Activated naive CD4-positive, alpha-beta T cell treated with anti-CD3 and anti-CD28 coated beads for 36 hours (primary cell): ENCODE data around the gene TAS1R2. TPM values are rescaled to one million over a fixed set of nuclear protein-coding genes. Genes with fewer than 3 reads are reported as not detected.

Experiments
- CTCF ChIA-PET: fragments of 350-600 bp; sonication (Branson Sonifier 250); formaldehyde crosslinking; loops from one replicate; lab custom pipeline; 2021; ENCODE audit warnings: antibody characterized with exemption; lab: Charles Lee
- DNase-seq: peaks from one replicate; pipeline ENCODE4 v3.0.0-alpha.2; 2020
- H3K27ac Mint-ChIP-seq: one replicate; pipeline ENCODE4 v1.8.0; 2021; ENCODE audit warnings: mild to moderate bottlenecking, mixed read lengths
- H3K27me3 Mint-ChIP-seq: one replicate; pipeline ENCODE4 v1.8.0; 2021; ENCODE audit warnings: low read depth, mixed read lengths
- H3K36me3 Mint-ChIP-seq: one replicate; pipeline ENCODE4 v1.8.0; 2021; ENCODE audit warnings: low read depth, mixed read lengths
- H3K4me1 Mint-ChIP-seq: one replicate; pipeline ENCODE4 v1.8.0; 2021; ENCODE audit warnings: low read depth, mixed read lengths
- H3K4me3 Mint-ChIP-seq: one replicate; pipeline ENCODE4 v1.8.0; 2021; ENCODE audit warnings: mild to moderate bottlenecking, moderate library complexity, mixed read lengths
- H3K9me3 Mint-ChIP-seq: one replicate; pipeline ENCODE4 v1.8.0; 2021; ENCODE audit warnings: mixed read lengths
- intact Hi-C: fragments of 100-400 bp; cut with micrococcal nuclease; formaldehyde crosslinking; loops from one replicate; pipeline ENCODE4 v1.15.1; 2023
- total RNA-seq, 2 experiments: library from RNA; stranded (reverse); gene quantifications; one replicate each; pipeline ENCODE4 v1.2.3, GENCODE V29; 2021

Gene TAS1R2
- total RNA-seq, 2 experiments from 2014 or later: not detected

- intact Hi-C loops: no loop called here
- Mint-ChIP-seq H3K27me3 (peaks cover 24% of the 10 kb centered on the region), H3K27ac (no peak overlapping the region), H3K36me3 (no peaks in the 10 kb centered on the region), H3K4me1 (no peaks in the 10 kb centered on the region), H3K9me3 (no peaks in the 10 kb centered on the region), H3K4me3 (no peak overlapping the region)
- DNase-seq: no peak
- CTCF ChIA-PET: no interaction called here
Measured at GRCh38 chr1:18812453-18812939, 47.0 kb downstream of the TAS1R2 start.

GRCh38 chr1:18811733-18812452 lies 47.6 kb downstream of the TAS1R2 start:
- Mint-ChIP-seq H3K36me3 (no peaks in the 10 kb centered on the region), H3K4me3 (no peak overlapping the region), H3K27ac (no peak overlapping the region), H3K27me3 (peaks cover 18% of the 10 kb centered on the region), H3K4me1 (no peaks in the 10 kb centered on the region), H3K9me3 (no peaks in the 10 kb centered on the region)
- no peak for DNase-seq
- CTCF ChIA-PET: interaction anchor here (0.6 kb wide), 1 partner anchor 172 kb away, joined by 5 read pairs; no protein-coding TSS in a partner anchor
- intact Hi-C loops: no loop called here

DNA sequence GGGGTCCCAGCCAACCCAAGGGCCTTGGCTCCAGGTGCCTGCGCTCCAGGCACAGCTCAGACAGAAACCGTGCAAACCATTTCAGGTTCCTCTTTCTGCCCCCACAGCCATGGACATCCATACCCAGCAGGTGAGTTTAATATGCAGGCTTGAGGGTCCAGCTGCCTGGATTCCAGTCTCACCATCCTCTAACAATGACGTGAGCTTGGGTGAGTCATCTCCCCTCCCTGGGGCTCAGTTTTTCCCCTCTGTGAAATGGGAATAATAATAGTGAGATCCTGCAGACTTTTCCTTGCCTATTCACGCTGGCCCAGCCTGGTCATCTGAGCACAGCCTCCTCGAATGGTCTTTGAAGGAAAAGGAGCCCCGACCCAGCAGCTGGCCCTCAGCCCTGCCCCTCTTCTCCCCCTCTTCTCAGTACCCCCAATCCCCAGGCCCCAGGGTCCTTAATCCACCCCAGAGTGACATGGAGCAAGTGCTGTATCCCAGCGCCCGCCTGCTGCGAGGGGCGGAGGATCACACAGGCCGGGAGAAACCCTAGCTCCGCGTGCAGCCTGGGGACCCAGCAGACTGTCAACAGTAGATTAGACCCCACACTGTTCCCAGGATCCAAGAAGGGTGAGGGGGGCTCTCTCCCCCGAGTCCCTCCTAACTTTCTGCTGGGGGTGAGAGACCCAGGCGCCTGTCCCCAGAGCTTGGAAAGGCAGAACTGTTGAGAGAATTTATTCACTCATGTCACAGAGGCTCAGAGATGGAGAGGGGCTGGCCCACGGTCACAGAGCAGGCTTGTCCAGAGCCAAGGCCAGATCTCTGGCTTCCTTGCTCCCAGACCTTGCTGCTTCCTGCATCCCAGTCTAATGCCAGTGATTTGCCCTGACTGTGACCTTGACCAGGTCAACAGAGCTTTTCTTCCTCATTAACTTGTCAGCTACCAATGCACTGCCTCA lies 49.2 kb downstream of the TAS1R2 start:
- H3K9me3 Mint-ChIP-seq: no peaks in the 10 kb centered on the region
- no peaks in the 10 kb centered on the region for H3K4me1 Mint-ChIP-seq
- no peaks in the 10 kb centered on the region for H3K36me3 Mint-ChIP-seq
- H3K27ac Mint-ChIP-seq: no peak overlapping the region
- CTCF ChIA-PET: interaction anchor here (0.6 to 0.9 kb wide), 2 partner anchors 13 to 298 kb away, joined by 4 to 6 read pairs; no protein-coding TSS in a partner anchor
- no peak overlapping the region for H3K4me3 Mint-ChIP-seq
- intact Hi-C loops: no loop called here
- DNase-seq: no peak
- peaks cover 10% of the 10 kb centered on the region for H3K27me3 Mint-ChIP-seq

DNA sequence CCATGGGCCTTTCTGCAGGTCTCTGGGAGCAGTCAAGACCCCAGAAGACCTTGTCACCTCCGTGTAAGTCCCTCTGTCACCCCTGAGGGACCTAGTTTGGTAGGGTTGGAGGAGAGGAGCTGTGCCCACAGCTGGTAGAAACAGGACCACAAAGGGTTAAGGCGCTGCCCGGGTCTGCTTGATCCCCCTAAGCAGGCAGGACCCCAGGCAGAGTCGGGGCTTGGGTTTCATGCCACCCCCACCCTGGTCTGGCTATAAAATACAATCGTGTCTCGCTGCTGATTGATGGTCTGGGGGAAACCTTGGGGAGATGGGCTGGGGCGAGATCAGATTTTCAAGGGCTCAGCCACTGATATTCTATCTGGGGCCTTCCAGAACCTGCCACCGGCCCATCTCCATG lies 50.9 kb downstream of the TAS1R2 start:
- no peaks in the 10 kb centered on the region for H3K4me1 Mint-ChIP-seq
- H3K9me3 Mint-ChIP-seq: no peaks in the 10 kb centered on the region
- H3K27me3 Mint-ChIP-seq: peaks cover 12% of the 10 kb centered on the region
- CTCF ChIA-PET: no interaction called here
- no peak overlapping the region for H3K27ac Mint-ChIP-seq
- DNase-seq: no peak
- intact Hi-C loops: no loop called here
- H3K36me3 Mint-ChIP-seq: no peaks in the 10 kb centered on the region
- no peak overlapping the region for H3K4me3 Mint-ChIP-seq

DNA sequence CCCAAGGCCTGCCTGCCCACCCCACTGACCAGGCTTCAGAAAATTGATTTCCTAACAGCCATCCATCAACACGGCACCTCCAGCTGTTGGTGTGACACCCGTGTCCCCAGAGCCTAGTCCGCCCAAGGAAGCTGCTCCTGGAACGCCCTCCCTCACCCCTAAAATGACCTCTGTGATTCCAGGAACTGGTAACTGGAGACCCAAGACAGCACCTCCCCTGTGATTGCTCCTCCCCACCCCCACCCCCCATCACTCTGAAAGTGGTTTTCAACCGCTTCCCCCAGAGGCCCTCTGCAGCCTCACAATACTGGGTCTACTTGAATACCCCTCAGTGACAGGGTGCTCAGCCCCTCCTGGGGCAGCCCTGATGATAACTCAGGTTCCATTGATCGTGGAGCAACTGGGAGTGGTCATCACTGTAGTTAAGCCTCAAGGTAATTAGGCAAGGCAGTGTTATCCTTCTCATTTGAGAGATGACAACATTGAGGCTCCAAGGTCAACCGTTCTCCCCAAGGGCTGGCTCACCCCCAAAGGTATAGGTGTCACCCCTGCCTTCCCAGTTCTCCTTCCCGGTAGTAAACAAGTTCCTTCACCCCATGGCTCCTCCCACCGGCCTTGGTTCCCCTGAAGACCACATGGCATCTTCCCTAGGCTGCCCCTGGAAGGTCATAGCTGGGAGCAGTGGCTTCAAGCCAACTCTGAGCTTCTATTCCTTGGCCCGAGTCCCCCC lies 52.0 kb downstream of the TAS1R2 start:
- Mint-ChIP-seq H3K9me3 (no peaks in the 10 kb centered on the region), H3K27ac (no peak overlapping the region), H3K4me1 (no peaks in the 10 kb centered on the region), H3K36me3 (no peaks in the 10 kb centered on the region), H3K4me3 (no peak overlapping the region), H3K27me3 (peaks cover 12% of the 10 kb centered on the region)
- CTCF ChIA-PET: no interaction called here
- intact Hi-C loops: no loop called here
- no peak for DNase-seq

DNA sequence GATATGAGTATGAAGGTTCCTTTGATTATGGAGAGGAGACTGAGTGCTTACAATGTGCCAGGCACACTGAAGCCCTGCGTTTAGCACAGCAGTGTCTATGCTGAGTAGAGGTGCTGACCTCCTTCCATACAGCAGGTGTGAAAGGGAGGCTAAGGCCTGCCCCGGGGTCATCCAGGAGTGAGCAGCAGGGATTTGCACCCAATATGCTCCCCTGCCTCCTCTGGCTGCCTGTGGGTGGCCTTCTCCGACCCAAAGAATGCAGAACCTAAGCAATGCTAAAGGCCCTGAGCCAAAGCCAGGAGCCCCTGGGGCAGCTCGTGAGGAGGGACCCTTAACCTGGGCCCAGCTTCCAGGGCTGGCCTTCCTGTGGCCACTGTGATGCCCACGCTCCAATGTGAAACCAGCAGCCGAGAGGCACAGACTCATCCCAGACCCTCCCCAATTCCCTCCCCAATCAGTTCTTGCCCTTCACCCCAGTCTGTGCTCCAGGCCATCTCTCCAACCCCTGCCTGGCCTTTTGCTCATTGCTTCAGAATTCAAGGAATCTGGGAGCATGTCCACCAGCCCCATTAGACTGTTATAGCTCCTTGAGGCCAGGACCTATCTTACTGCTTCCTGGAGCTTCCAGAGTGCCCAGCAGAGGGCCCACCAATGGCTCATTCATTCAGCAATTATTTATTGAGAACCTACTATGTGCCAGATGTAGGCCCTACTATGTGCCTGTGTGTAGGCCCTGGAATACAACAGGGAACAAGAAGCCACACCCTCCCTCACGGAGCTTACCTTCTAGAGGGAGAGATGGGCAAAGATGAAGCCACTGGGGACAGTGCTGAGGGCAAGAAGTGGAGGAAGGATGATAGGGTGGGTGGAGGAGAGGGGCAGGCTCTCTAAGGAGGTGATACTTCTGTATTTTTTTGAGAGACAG lies 53.3 kb downstream of the TAS1R2 start:
- CTCF ChIA-PET: interaction anchor here (0.7 to 2.0 kb wide), 4 partner anchors 8 to 15 kb away, joined by 3 to 5 read pairs (median 4); no protein-coding TSS in a partner anchor
- no peaks in the 10 kb centered on the region for H3K36me3 Mint-ChIP-seq
- no peak overlapping the region for H3K27ac Mint-ChIP-seq
- no peaks in the 10 kb centered on the region for H3K4me1 Mint-ChIP-seq
- no peaks in the 10 kb centered on the region for H3K9me3 Mint-ChIP-seq
- intact Hi-C loops: no loop called here
- H3K27me3 Mint-ChIP-seq: peaks cover 12% of the 10 kb centered on the region
- no peak for DNase-seq
- H3K4me3 Mint-ChIP-seq: no peak overlapping the region

- peaks cover 12% of the 10 kb centered on the region for H3K27me3 Mint-ChIP-seq
- intact Hi-C loops: no loop called here
- CTCF ChIA-PET: interaction anchor here (0.9 to 2.0 kb wide), 3 partner anchors 9 to 16 kb away, joined by 3 to 5 read pairs (median 4); no protein-coding TSS in a partner anchor
- no peaks in the 10 kb centered on the region for H3K9me3 Mint-ChIP-seq
- no peak overlapping the region for H3K27ac Mint-ChIP-seq
- H3K4me1 Mint-ChIP-seq: no peaks in the 10 kb centered on the region
- no peak overlapping the region for H3K4me3 Mint-ChIP-seq
- H3K36me3 Mint-ChIP-seq: no peaks in the 10 kb centered on the region
- no peak for DNase-seq
Measured at GRCh38 chr1:18805150-18805879, 54.1 kb downstream of the TAS1R2 start.

GRCh38 chr1:18803851-18804250 lies 55.6 kb downstream of the TAS1R2 start:
- Mint-ChIP-seq H3K9me3 (no peaks in the 10 kb centered on the region), H3K27me3 (peaks cover 12% of the 10 kb centered on the region), H3K27ac (no peak overlapping the region), H3K36me3 (no peaks in the 10 kb centered on the region), H3K4me3 (no peak overlapping the region), H3K4me1 (no peaks in the 10 kb centered on the region)
- CTCF ChIA-PET: no interaction called here
- no peak for DNase-seq
- intact Hi-C loops: no loop called here

DNA sequence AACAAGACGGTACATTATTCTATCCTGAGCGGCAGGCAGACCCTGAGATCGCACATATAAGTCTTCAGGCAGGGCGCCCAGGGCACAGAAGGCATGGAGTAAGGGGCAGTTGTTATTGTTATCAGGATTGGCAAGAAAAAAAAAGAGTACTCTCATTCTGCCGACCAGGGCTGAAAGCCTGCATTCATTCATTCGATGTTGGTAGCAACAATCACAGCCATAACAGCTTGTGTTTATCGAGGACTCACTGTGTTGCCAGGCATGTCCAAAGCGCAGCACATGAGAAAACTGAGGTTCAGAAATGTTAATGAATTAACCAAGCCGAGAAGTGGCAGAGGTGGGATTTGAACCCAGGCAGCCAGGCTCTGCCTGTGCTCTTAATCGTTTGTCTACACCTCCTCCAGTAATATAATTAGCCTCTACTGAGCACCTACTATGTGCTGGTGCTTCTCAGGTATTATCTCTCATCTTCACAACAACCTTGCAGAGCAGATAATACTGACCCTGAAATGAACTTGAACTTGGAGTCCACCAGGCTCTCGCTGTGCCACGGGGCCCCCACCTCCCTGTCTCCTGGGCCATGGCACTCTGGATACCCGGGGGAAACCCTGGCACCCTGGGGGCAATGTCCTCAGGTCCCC lies 56.2 kb downstream of the TAS1R2 start:
- H3K4me1 Mint-ChIP-seq: no peaks in the 10 kb centered on the region
- DNase-seq: no peak
- no peaks in the 10 kb centered on the region for H3K36me3 Mint-ChIP-seq
- no peak overlapping the region for H3K4me3 Mint-ChIP-seq
- CTCF ChIA-PET: no interaction called here
- no peak overlapping the region for H3K27ac Mint-ChIP-seq
- peaks cover 12% of the 10 kb centered on the region for H3K27me3 Mint-ChIP-seq
- H3K9me3 Mint-ChIP-seq: no peaks in the 10 kb centered on the region
- intact Hi-C loops: no loop called here

- Mint-ChIP-seq H3K27ac (no peak overlapping the region), H3K4me3 (no peak overlapping the region)
Measured at GRCh38 chr1:18802231-18802630, 57.2 kb downstream of the TAS1R2 start.

More at GRCh38 chr1:18802231-18802630, 57.2 kb downstream of the TAS1R2 start:
- Mint-ChIP-seq H3K9me3 (no peaks in the 10 kb centered on the region), H3K36me3 (no peaks in the 10 kb centered on the region), H3K4me1 (no peaks in the 10 kb centered on the region), H3K27me3 (peaks cover 7% of the 10 kb centered on the region)
- DNase-seq: no peak
- CTCF ChIA-PET: no interaction called here
- intact Hi-C loops: no loop called here
